B cell (primary cell): Measurements from ENCODE around the gene DMAC2. TPM values are rescaled to one million over a fixed set of nuclear protein-coding genes. Genes with fewer than 3 reads are reported as not detected.

Source experiments
- ATAC-seq: fragments of 200-7000 bp; cut with Tn5 transposase; one replicate; pipeline ENCODE4 v1.10.0; 2021; ENCODE audit warnings: low read depth, mild to moderate bottlenecking, moderate number of reproducible peaks, moderate library complexity
- CTCF ChIA-PET: fragments of 350-600 bp; sonication (Branson Sonifier 250); formaldehyde crosslinking; loops from one replicate; lab custom pipeline; 2021; ENCODE audit warnings: antibody characterized with exemption, inconsistent platforms; lab: Charles Lee
- POLR2A ChIA-PET: fragments of 350-600 bp; sonication (Branson Sonifier 250); formaldehyde crosslinking; loops from one replicate; lab custom pipeline; 2021; ENCODE audit warnings: antibody characterized with exemption; lab: Charles Lee
- DNase-seq: peaks from one replicate; pipeline ENCODE4 v3.0.0; 2013
- H2AFZ ChIP-seq: 2 replicates; pipeline ENCODE4 v1.6.1; 2012; ENCODE audit warnings: mild to moderate bottlenecking, low read depth, low read length; ENCODE audit not compliant: insufficient read depth, poor library complexity, severe bottlenecking
- H3K27ac ChIP-seq, 2 donors: 1 replicate in 1 of 2; 2 replicates in 1 of 2; pipeline ENCODE4 v1.5.1; 2012 to 2013; ENCODE audit warnings: low read length in 2 of 2, mild to moderate bottlenecking in 2 of 2, moderate library complexity in 1 of 2
- H3K27me3 ChIP-seq, 4 experiments: fragments of 200-600 bp in 1 of 4; sonication (generic) in 1 of 4; replicated peaks in 1 of 4; 1 replicate in 2 of 4; 2 replicates in 2 of 4; pipeline versions ENCODE4 v1.6.1 to v1.7.0; 2013 to 2016; ENCODE audit warnings: low read length in 3 of 4, mild to moderate bottlenecking in 2 of 4, mixed read lengths in 1 of 4, moderate library complexity in 1 of 4; ENCODE audit not compliant: insufficient read depth in 4 of 4, control insufficient read depth in 3 of 4; ENCODE audit errors: control extremely low read depth in 1 of 4
- H3K36me3 ChIP-seq, 2 experiments: replicated peaks in 1 of 2; 1 replicate in 1 of 2; 2 replicates in 1 of 2; pipeline versions ENCODE4 v1.6.1 to v1.7.1; 2013; ENCODE audit warnings: low read length in 1 of 2; ENCODE audit not compliant: insufficient read depth in 2 of 2, control insufficient read depth in 1 of 2; ENCODE audit errors: control extremely low read depth in 1 of 2, extremely low read depth in 1 of 2
- H3K4me1 ChIP-seq, 2 donors: fragments of 200-600 bp in 1 of 2; sonication (generic) in 1 of 2; 1 replicate in 1 of 2; 2 replicates in 1 of 2; pipeline versions ENCODE4 v1.5.1 to v1.6.1; 2013 to 2017; ENCODE audit warnings: low read length in 2 of 2; ENCODE audit not compliant: control insufficient read depth in 2 of 2, insufficient read depth in 2 of 2
- H3K4me2 ChIP-seq: replicated peaks from 2 replicates; pipeline ENCODE3; 2012; ENCODE audit warnings: mild to moderate bottlenecking, low read depth, low read length; ENCODE audit not compliant: poor library complexity, severe bottlenecking
- H3K4me3 ChIP-seq, 5 experiments: fragments of 200-600 bp in 1 of 5; sonication (generic) in 1 of 5; 1 replicate in 3 of 5; 2 replicates in 2 of 5; pipeline versions ENCODE4 v1.5.1 to v1.7.0; 2011 to 2016; ENCODE audit warnings: low read length in 4 of 5, mild to moderate bottlenecking in 4 of 5, low read depth in 2 of 5, control low read depth in 1 of 5, moderate library complexity in 1 of 5; ENCODE audit not compliant: insufficient read depth in 1 of 5; ENCODE audit errors: control extremely low read depth in 1 of 5, extremely low read depth in 1 of 5
- H3K79me2 ChIP-seq: fragments of 200-600 bp; sonication (generic); one replicate; pipeline ENCODE4 v1.6.0; 2016; ENCODE audit warnings: low read length; ENCODE audit not compliant: control insufficient read depth, insufficient read depth
- H3K9ac ChIP-seq: fragments of 200-600 bp; sonication (generic); 2 replicates; pipeline ENCODE4 v1.6.1; 2017; ENCODE audit warnings: mild to moderate bottlenecking, low read length, moderate library complexity
- H3K9me3 ChIP-seq, 3 donors: one replicate each; pipeline versions ENCODE4 v1.6.1 to v1.7.1; 2013; ENCODE audit warnings: low read length in 2 of 3; ENCODE audit not compliant: control insufficient read depth in 2 of 3, insufficient read depth in 1 of 3; ENCODE audit errors: control extremely low read depth in 1 of 3
- H4K20me1 ChIP-seq: 2 replicates; pipeline ENCODE4 v1.6.0; 2012; ENCODE audit warnings: mild to moderate bottlenecking, low read length; ENCODE audit not compliant: insufficient read depth, control insufficient read depth, poor library complexity, severe bottlenecking
- H3K27ac Mint-ChIP-seq: one replicate; pipeline ENCODE4 v1.8.0; 2021; ENCODE audit warnings: mixed read lengths
- H3K27me3 Mint-ChIP-seq: one replicate; pipeline ENCODE4 v1.8.0; 2021; ENCODE audit warnings: mixed read lengths
- H3K4me1 Mint-ChIP-seq: one replicate; pipeline ENCODE4 v1.8.0; 2021; ENCODE audit warnings: mixed read lengths
- H3K4me3 Mint-ChIP-seq: one replicate; pipeline ENCODE4 v1.8.0; 2021; ENCODE audit warnings: mixed read lengths
- H3K9me3 Mint-ChIP-seq: one replicate; pipeline ENCODE4 v1.8.0; 2022; ENCODE audit warnings: mixed read lengths; ENCODE audit not compliant: insufficient read depth
- CTCF ChIP-seq: fragments of 200-600 bp; IDR thresholded peaks from one replicate; pipeline ENCODE4 v1.8.0; 2022; ENCODE audit warnings: antibody characterized with exemption, mild to moderate bottlenecking
- EZH2 ChIP-seq: IDR thresholded peaks from 2 replicates; pipeline ENCODE4 v1.6.1; 2012; ENCODE audit warnings: borderline replicate concordance, low read depth, mild to moderate bottlenecking, moderate library complexity, low read length; ENCODE audit not compliant: insufficient read depth, poor library complexity, severe bottlenecking
- WGBS: methylation state at CpG from one replicate; pipeline ENCODE4 v1.1.5; 2013; ENCODE audit warnings: missing lambda C conversion rate; ENCODE audit not compliant: insufficient coverage; 5-methylcytosine and 5-hydroxymethylcytosine counted together
- intact Hi-C: fragments of 100-400 bp; cut with micrococcal nuclease; formaldehyde crosslinking; loops from one replicate; pipeline ENCODE4 v1.10.0; 2022
- polyA plus RNA-seq: library from polyadenylated mRNA; depleted of rRNA; stranded (reverse); fragments of >200 nt; gene quantifications from 2 replicates; pipeline ENCODE4 v1.2.3, GENCODE V29; 2012
- total RNA-seq, 2 donors: library from RNA; stranded (reverse); fragments of 120-200 nt in 1 of 2; gene quantifications; 1 replicate in 1 of 2; 2 replicates in 1 of 2; pipeline versions ENCODE4 v1.2.3 to v1.2.4, GENCODE V29; 2013 to 2022

The DMAC2 gene
- total and polyA plus RNA-seq, 2 donors (not counting 1 experiment from before 2014, with no cell fraction given): 31.8 to 41.7 TPM

GRCh38 chr19:41408256-41408655 lies 31.5 kb downstream of the DMAC2 start:
- no peak for TF ChIP-seq CTCF
- TF ChIP-seq EZH2: no peak
- intact Hi-C loops: no loop called here
- no peaks in the 10 kb centered on the region for H3K9me3 ChIP-seq
- ChIA-PET CTCF (interaction anchor here (1.2 kb wide), 1 partner anchor 155 kb away, joined by 3 read pairs; no protein-coding TSS in a partner anchor), POLR2A (interaction anchor here (0.6 to 1.1 kb wide), 3 partner anchors 14 to 1120 kb away, joined by 3 to 4 read pairs (median 4); partner anchors contain the start of gene B9D2)
- H3K4me1 Mint-ChIP-seq: peaks cover 18% of the 10 kb centered on the region
- ATAC-seq (no peak), DNase-seq (no peak)
- no peak overlapping the region for H3K4me2 ChIP-seq
- no peaks in the 10 kb centered on the region for H3K27me3 Mint-ChIP-seq
- peaks cover 6 to 9% of the 10 kb centered on the region in 2 donors for H3K4me1 ChIP-seq
- H3K4me3 ChIP-seq: no peak overlapping the region
- H3K9ac ChIP-seq: no peak overlapping the region
- WGBS: 67% methylated on average over 3 of the region's 4 CpGs
- no peak overlapping the region for H3K27ac ChIP-seq
- peaks cover 0 to 22% of the 10 kb centered on the region in 2 experiments for H3K36me3 ChIP-seq
- H2AFZ ChIP-seq: no peak overlapping the region
- no peak overlapping the region for H3K4me3 Mint-ChIP-seq
- H4K20me1 ChIP-seq: no peaks in the 10 kb centered on the region
- H3K27ac Mint-ChIP-seq: no peak overlapping the region
- no peaks in the 10 kb centered on the region for H3K27me3 ChIP-seq
- peaks cover 32% of the 10 kb centered on the region for H3K79me2 ChIP-seq
- H3K9me3 Mint-ChIP-seq: no peaks in the 10 kb centered on the region

GRCh38 chr19:41407271-41407670 lies 32.4 kb downstream of the DMAC2 start:
- TF ChIP-seq CTCF (no peak), EZH2 (no peak)
- no peaks in the 10 kb centered on the region for H3K9me3 ChIP-seq
- CTCF ChIA-PET: interaction anchor here (1.0 kb wide), 1 partner anchor 164 kb away, joined by 3 read pairs; no protein-coding TSS in a partner anchor
- H3K27ac ChIP-seq: no peak overlapping the region
- peaks cover 0 to 18% of the 10 kb centered on the region in 2 experiments for H3K36me3 ChIP-seq
- intact Hi-C loops: no loop called here
- no peaks in the 10 kb centered on the region for H3K27me3 ChIP-seq
- ATAC-seq (no peak), DNase-seq (no peak)
- H3K4me2 ChIP-seq: no peak overlapping the region
- H3K4me1 Mint-ChIP-seq: peaks cover 18% of the 10 kb centered on the region
- no peak overlapping the region for H3K9ac ChIP-seq
- POLR2A ChIA-PET: no interaction called here
- no peak overlapping the region for H2AFZ ChIP-seq
- 36% methylated on average over 4 of the region's 4 CpGs for WGBS
- H3K4me3 ChIP-seq: no peak overlapping the region
- peaks cover 6 to 9% of the 10 kb centered on the region in 2 donors for H3K4me1 ChIP-seq
- H3K79me2 ChIP-seq: peaks cover 31% of the 10 kb centered on the region
- H3K4me3 Mint-ChIP-seq: no peak overlapping the region
- no peaks in the 10 kb centered on the region for H3K9me3 Mint-ChIP-seq
- H4K20me1 ChIP-seq: no peaks in the 10 kb centered on the region
- H3K27ac Mint-ChIP-seq: peak overlapping the region; percentile 11
- H3K27me3 Mint-ChIP-seq: no peaks in the 10 kb centered on the region
